NCI-H510A treated with DMSO at 0.1 percent for 48 hours (cell line): ENCODE data around the gene PNLIP.

Experiments
- DNase-seq: peaks from one replicate; lab custom pipeline; 2025; lab: John Stamatoyannopoulos, UW

PNLIP gene

DNA sequence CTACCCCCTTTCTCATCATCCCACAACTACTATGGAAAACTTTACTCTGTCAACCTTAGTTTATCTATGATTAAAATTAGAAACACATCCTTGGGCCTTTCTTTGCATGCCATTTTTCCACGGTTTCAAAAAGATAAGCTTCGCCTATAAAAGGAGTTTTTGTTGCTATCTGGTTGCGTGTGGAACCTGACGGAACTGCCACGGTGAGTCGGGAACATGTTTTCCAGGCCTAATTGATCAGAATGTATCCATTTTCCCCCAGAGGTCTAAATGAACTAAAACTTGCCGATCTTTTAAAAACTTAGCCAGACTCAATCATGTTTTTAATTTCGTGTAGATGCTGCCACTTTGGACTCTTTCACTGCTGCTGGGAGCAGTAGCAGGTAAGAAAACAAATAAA lies at the start of gene PNLIP:
Gene PNLIP (plus strand): TSS at position 176 of the 400 bp plus-strand sequence. CDS start 162 bp downstream, at position 338.
- no peak for DNase-seq

DNA sequence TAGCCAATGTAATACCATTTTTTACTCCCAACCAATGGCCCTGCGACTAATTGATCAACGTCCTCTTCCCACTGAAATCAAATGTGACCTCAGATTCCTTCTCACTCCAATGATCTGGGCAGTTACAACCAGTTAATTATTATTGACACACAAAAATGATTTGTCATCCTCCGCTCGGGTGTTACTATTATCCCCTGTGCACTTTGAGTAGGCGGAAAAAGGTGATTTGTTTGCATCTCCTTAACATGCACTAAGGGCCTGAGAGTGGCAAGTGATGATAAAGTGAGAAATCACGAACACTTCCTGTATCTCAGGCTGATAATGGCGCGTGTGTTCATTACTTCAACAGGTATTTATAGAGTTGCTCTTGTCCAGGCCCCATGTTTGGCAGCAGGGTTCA lies 40.9 kb upstream of the PNLIP start:
- DNase-seq, result no peak

DNA sequence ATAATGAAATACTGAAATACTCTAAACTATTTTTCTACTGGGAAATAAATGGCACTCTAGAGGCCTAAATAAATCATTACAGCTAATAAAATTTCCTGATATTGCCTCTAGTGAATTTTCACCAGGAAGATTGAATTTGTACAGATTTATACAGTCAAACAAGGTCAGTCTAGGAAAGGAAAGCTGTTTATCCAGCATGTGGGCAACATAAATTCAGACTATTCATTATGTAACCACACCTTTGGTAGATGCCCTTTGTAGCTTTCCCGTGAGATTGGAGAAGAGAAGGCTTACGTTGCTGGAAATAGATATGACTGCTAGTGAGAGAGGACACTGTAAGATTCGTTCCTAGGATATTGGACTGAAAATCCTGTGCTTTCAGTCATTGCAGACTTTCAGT lies 35.2 kb upstream of the PNLIP start:
- DNase-seq, result no peak

DNA sequence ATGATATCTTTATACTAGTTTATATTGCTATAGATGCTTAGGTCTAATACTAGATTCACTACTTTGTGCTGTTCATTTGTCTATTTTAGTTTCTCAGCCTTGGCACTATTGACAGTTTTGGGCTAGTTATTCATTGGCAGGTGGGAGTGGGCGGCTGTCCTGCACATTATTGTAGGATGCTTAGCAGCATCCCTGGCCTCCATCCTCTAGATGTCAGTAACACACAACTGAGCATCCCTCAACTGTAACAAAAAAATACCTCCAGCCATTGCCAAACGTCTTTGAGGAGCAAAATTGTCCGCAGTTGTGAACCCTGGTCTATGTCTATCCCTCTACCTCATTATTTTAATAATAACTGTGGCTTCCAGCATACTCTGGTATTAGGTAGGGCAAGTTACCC lies 34.4 kb upstream of the PNLIP start:
- DNase-seq, result no peak

- peak; percentile 39 for DNase-seq
Measured at GRCh38 chr10:116521424-116522290, 24.1 kb upstream of the PNLIP start.

- DNase-seq, result no peak
Measured at GRCh38 chr10:116522803-116523381, 22.8 kb upstream of the PNLIP start.

GRCh38 chr10:116524736-116525135 lies 21.0 kb upstream of the PNLIP start:
- DNase-seq, result no peak

GRCh38 chr10:116526219-116526618 lies 19.5 kb upstream of the PNLIP start:
- no peak for DNase-seq

- DNase-seq, result no peak
Measured at GRCh38 chr10:116536810-116537209, 8.9 kb upstream of the PNLIP start.

DNA sequence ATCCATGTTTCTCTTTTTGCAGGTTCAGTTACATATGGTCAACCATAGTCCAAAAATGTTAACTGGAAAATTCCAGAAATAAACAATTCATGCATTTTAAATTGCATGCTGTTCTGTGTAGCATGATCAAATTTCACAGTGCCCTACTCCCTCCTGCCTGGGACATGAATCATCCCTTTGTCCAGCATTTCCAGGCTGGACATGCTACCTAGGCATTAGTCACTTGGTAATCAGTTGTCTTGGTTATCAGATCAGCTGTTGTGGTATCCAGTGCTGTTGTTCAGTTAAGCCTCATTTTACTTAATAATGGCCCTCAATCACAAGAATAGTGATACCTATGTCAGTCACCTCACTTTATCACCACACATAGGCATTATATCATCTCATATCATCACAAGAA lies 7.3 kb upstream of the PNLIP start:
- DNase-seq, result no peak

GRCh38 chr10:116538992-116539391 lies 6.7 kb upstream of the PNLIP start:
- DNase-seq, result no peak

- no peak for DNase-seq
Measured at GRCh38 chr10:116540814-116541213, 4.9 kb upstream of the PNLIP start.

GRCh38 chr10:116542007-116542677 lies 3.6 kb upstream of the PNLIP start:
- DNase-seq, result no peak

DNA sequence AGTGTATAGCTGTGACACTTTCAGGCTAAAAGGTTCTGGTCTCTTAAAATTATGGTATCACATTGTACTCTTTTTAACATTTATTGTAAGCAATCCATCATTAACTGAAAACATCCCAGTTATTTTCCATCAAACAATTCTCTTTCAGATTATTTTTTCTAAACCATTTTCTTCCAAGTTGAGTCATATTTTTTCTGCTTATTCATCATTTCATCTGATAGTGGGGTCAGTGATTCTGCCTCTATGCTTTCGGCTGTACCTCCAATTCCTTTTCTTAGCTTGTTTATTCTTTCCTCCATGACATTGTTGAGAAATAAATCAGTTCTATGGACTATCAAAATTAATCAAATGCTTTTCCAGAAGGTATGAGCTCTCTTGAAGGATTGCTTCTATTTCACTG lies 609 bp upstream of the PNLIP start:
- DNase-seq, result no peak

DNA sequence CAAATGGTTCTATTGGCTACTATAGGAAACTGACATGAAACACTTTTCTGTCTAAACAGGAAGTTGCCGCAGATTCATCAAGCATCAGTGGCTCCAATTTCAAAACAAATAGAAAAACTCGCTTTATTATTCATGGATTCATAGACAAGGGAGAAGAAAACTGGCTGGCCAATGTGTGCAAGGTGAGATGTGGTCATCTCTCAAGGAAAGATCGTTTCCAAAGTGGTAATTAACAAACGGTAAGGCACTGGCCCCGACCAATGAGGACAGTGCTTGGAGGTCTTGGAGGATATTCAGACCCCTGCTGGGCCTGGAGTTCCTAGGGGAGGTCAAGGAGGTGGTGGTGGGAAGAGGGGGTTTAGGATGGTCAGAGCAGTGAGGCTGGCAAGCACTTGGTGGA lies 2.6 kb downstream of the PNLIP start:
- peak; percentile 3 for DNase-seq

DNA sequence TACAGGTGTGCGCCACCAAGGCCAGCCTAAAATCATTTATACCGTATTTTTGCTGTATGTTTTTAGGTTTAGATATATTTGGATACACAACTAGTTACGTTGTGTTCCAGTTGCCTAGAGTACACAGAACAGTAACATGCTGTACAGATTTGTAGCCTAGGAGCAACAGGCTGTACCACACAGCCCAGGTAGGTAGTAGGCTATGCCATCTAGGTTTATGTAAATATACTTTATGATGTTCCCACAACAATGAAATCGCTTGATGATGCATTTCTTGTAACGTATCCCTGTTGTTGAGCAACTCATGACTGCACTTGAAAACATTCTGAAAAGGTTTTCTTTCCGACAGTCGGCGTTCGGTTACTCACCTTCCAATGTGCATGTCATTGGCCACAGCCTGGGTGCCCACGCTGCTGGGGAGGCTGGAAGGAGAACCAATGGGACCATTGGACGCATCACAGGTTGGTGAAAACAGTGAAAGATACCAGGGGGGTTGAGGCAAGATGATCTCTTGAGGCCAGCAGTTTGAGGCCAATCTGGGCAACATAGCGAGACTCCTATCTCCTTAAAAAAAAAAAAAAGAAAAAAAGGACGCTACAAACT lies 7.7 kb downstream of the PNLIP start:
- no peak for DNase-seq

- no peak for DNase-seq
Measured at GRCh38 chr10:116554628-116555027, 8.9 kb downstream of the PNLIP start.

GRCh38 chr10:116555880-116556279 lies 10.1 kb downstream of the PNLIP start:
- DNase-seq, result no peak

- no peak for DNase-seq
Measured at GRCh38 chr10:116557305-116557880, 11.7 kb downstream of the PNLIP start.

- DNase-seq, result no peak
Measured at GRCh38 chr10:116565534-116565933, 19.8 kb downstream of the PNLIP start.

GRCh38 chr10:116566932-116567331 lies 21.2 kb downstream of the PNLIP start:
- no peak for DNase-seq

DNA sequence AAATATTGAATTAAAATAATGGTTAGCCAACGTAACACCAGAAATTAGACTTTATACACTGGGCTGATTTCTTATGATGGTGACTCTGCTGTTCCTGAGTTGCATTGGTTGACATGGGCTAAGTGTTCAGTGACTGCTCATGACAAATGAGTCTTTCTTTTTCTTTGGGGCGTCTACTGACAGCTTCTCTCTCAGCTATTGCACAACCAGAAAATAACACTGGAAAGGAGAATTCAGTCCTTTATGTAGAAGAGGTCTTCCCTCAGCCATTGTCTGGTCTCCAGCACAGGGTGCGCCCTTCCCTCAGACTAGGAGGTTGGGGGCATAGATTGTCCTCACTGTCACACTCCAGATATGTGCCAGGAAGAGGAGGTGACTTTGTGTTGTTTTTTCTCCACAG lies 21.6 kb downstream of the PNLIP start:
- DNase-seq, result no peak
